Measurements from ENCODE around the gene CMTM7.

DNA sequence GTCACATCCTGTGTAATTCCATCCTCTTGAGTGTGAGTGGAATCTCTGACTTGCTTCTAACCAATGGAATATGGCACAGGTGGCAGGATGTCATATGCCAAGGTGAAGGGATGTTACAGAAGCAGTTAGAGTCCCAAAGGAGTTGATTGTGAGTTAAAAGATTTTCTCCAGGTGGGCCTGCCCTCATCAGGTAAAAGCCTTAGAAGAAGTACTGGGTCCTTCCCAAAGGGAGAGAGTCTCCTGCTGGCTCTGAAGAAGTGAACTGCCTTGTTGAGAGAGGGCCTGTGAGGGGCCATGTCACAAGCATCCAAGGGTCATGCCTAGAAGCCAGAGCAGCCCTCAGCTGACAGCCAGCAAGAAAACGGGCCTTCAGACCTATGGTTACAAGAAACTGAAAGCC is 13.1 kb downstream of the CMTM7 start:
- TF ChIP-seq POLR2AphosphoS5 (IDR thresholded peaks at IDR 0.05) (no peak), CTCF (IDR thresholded peaks at IDR 0.05) (no peak)
